Liver (tissue), 3 donors: ENCODE data around the gene INTS6.

Experiments used
- ATF3 ChIP-seq: IDR thresholded peaks from 2 replicates; pipeline ENCODE4 v1.6.1; 2016; ENCODE audit warnings: antibody characterized with exemption
- CTCF ChIP-seq: fragments of 150-350 bp; IDR thresholded peaks from 2 replicates; pipeline ENCODE4 v1.5.1; 2017; ENCODE audit warnings: improper control_type of control experiment, low read depth, low read length; ENCODE audit not compliant: missing input control
- RAD21 ChIP-seq, 2 donors: IDR thresholded peaks; 2 replicates each; pipeline ENCODE4 v1.6.1; 2016; ENCODE audit warnings: antibody characterized with exemption in 2 of 2, mild to moderate bottlenecking in 2 of 2
- RXRA ChIP-seq, 2 donors: IDR thresholded peaks; 2 replicates each; pipeline ENCODE4 v1.6.1; 2017 to 2018; ENCODE audit warnings: antibody characterized with exemption in 2 of 2, mild to moderate bottlenecking in 1 of 2
- donor health status: healthy.
- donor health status: healthy.

- TF ChIP-seq CTCF (no peak), RXRA (IDR thresholded peaks at IDR 0.05) (no peak), ATF3 (no peak), RAD21 (IDR thresholded peaks at IDR 0.05) (no peak)
Measured at GRCh38 chr13:51419001-51419636, 33.7 kb downstream of the INTS6 start.
